Activated CD4-positive, alpha-beta T cell treated with anti-CD3 and anti-CD28 coated beads, Interleukin-2, amount 10 ng/mL, durations not matched to agents 7 days and 5 days (primary cell): ENCODE data around the gene KLHL7. TPM values are rescaled to one million over a fixed set of nuclear protein-coding genes. Genes with fewer than 3 reads are reported as not detected.

Source experiments
- CTCF ChIA-PET: fragments of 350-600 bp; sonication (Branson Sonifier 250); formaldehyde crosslinking; loops from one replicate; lab custom pipeline; 2021; ENCODE audit warnings: antibody characterized with exemption; lab: Charles Lee
- POLR2A ChIA-PET: fragments of 350-600 bp; sonication (Branson Sonifier 250); formaldehyde crosslinking; loops from one replicate; lab custom pipeline; 2021; ENCODE audit warnings: antibody characterized with exemption; lab: Charles Lee
- DNase-seq: peaks from one replicate; pipeline ENCODE4 v3.0.0-alpha.2; 2020
- H3K27ac Mint-ChIP-seq: one replicate; pipeline ENCODE4 v1.8.0; 2021; ENCODE audit warnings: mild to moderate bottlenecking, moderate library complexity, mixed read lengths
- H3K27me3 Mint-ChIP-seq: one replicate; pipeline ENCODE4 v1.8.0; 2021; ENCODE audit warnings: mixed read lengths
- H3K36me3 Mint-ChIP-seq: one replicate; pipeline ENCODE4 v1.8.0; 2021; ENCODE audit warnings: low read depth, mixed read lengths
- H3K4me1 Mint-ChIP-seq: one replicate; pipeline ENCODE4 v1.8.0; 2021; ENCODE audit warnings: mixed read lengths
- H3K4me3 Mint-ChIP-seq: one replicate; pipeline ENCODE4 v1.8.0; 2021; ENCODE audit warnings: mild to moderate bottlenecking, moderate library complexity, mixed read lengths
- H3K9me3 Mint-ChIP-seq: one replicate; pipeline ENCODE4 v1.8.0; 2021; ENCODE audit warnings: mixed read lengths
- total RNA-seq, 2 experiments: library from RNA; stranded (reverse); gene quantifications; one replicate each; pipeline ENCODE4 v1.2.3, GENCODE V29; 2021

Gene KLHL7
- total RNA-seq, 2 experiments from 2014 or later: 16.5 to 16.7 TPM

DNA sequence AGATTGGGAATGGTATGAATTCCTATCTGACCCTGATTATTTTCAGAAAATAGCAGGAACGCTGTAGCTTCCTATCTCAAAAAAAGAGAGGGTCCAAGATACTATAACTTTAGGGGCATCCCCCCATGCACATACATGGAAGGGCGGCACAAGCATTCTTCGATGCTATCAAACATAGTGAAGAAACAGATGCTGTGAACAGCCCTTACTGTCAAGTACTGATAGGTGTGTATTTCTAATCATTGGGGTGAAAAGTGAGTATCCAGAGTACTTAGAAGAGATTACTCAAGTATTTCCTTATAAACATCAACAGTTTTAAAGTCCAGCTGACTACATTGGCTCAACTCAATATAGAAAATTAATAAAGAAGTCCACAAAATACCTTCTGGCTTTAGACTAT, 59.3 kb downstream of the KLHL7 start:
- Mint-ChIP-seq H3K4me1 (no peaks in the 10 kb centered on the region), H3K36me3 (no peaks in the 10 kb centered on the region), H3K4me3 (no peak overlapping the region), H3K27me3 (no peaks in the 10 kb centered on the region), H3K27ac (no peak overlapping the region), H3K9me3 (no peaks in the 10 kb centered on the region)
- ChIA-PET CTCF (interaction anchor here (0.6 kb wide), 1 partner anchor 28 kb away, joined by 4 read pairs; no protein-coding TSS in a partner anchor), POLR2A (no interaction called here)
- no peak for DNase-seq

DNA sequence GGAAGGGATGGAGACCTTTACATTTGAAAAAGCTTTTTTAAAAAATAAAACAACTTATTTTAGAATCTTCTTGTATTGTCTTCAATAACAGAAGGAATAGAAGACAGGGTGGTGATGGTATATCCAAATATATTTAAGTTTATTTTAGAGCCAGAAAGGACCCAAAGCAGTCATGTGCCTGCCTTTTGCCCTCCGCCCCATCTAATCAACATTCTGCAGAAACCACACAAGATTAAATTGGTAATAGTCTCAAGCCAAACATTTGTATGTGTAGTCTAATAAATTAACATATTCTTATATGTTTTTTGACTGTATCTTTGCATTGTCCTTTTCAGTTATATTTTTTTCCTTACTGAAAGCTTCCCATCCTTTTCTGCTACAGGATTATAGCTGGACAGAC, 59.7 kb downstream of the KLHL7 start:
- Mint-ChIP-seq H3K4me1 (no peaks in the 10 kb centered on the region), H3K9me3 (no peaks in the 10 kb centered on the region), H3K4me3 (no peak overlapping the region), H3K27ac (no peak overlapping the region), H3K27me3 (no peaks in the 10 kb centered on the region), H3K36me3 (no peaks in the 10 kb centered on the region)
- no peak for DNase-seq
- POLR2A ChIA-PET: no interaction called here
- CTCF ChIA-PET: interaction anchor here (0.6 kb wide), 1 partner anchor 27 kb away, joined by 3 read pairs; no protein-coding TSS in a partner anchor

DNA sequence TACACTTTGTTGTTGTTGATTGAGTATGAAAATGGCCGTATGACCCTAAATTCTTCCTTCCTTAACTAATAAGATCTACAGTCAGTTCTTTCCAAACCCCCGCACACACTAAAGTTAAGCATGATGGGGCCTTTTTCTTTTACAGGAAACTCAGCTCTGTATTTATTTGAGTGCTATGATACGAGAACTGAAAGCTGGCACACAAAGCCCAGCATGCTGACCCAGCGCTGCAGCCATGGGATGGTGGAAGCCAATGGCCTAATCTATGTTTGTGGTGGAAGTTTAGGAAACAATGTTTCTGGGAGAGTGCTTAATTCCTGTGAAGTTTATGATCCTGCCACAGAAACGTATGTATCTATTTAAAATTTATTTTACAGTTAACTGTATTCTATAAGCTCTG, 62.1 kb downstream of the KLHL7 start:
- no peak for DNase-seq
- CTCF ChIA-PET: no interaction called here

DNA sequence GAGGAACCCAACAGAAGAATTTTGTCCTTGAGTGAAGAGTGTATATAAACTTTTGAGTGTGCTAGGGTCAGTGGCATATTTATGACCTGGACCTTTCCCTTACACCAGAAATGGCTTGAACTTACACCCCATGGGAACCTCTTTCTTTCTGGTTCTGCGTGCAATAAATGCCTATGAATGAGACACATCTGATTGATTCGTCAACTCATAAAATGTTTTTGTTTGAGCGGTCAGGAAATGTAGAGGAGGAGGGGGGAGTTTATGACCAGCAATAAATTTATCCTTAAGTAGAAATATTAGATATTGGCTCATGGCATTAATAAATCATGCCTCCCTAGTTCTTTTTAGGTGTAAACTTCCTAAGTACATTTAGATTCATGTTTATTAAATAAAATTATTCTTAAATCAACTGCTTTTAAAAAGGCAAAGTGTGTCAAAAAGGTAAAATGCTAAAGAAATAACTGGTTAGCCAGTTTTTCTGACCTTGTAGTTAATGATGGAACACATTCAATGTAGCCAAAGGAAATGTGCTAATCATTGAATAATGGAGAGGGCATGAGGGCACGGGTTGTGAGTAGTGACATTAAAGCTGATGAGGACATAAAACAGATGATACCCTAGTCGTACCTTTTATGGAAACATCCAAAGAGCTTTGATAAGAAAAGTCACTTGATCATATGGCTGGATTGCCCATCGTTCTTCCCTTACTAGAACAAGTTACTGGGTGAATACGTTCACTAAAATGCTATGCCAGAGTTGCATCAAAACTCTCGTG, 62.7 kb downstream of the KLHL7 start:
- no peaks in the 10 kb centered on the region for H3K4me1 Mint-ChIP-seq
- no peak for DNase-seq
- ChIA-PET POLR2A (no interaction called here), CTCF (no interaction called here)
- H3K4me3 Mint-ChIP-seq: no peak overlapping the region
- H3K36me3 Mint-ChIP-seq: no peaks in the 10 kb centered on the region
- H3K27ac Mint-ChIP-seq: no peak overlapping the region
- H3K27me3 Mint-ChIP-seq: no peaks in the 10 kb centered on the region
- no peaks in the 10 kb centered on the region for H3K9me3 Mint-ChIP-seq

More for the DNA sequence above, 62.1 kb downstream of the KLHL7 start:
- Mint-ChIP-seq H3K27me3 (no peaks in the 10 kb centered on the region), H3K9me3 (no peaks in the 10 kb centered on the region), H3K36me3 (no peaks in the 10 kb centered on the region), H3K4me3 (no peak overlapping the region), H3K27ac (no peak overlapping the region), H3K4me1 (no peaks in the 10 kb centered on the region)
- POLR2A ChIA-PET: no interaction called here

DNA sequence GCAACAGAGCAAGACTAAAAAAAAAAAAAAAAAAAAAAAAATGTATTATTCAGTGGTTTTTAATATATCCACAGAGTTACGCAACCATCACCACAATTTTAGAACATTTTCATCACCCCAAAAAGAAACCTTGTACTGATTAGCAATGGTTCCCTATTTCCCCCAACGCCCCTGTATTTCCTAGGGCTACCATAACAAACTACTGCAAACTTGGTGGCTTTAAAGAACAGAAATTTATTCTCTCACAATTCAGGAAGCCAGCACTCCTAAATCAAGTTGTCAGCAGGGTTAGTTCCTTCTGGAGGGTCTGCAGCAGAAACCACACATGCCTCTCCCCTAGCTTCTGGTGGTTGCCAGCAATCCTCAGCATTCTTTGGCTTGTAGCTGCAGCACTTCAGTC, 70.4 kb downstream of the KLHL7 start:
- Mint-ChIP-seq H3K9me3 (no peaks in the 10 kb centered on the region), H3K27me3 (peaks cover 10% of the 10 kb centered on the region), H3K4me3 (no peak overlapping the region), H3K27ac (no peak overlapping the region), H3K4me1 (peaks cover 6% of the 10 kb centered on the region), H3K36me3 (no peaks in the 10 kb centered on the region)
- CTCF ChIA-PET: interaction anchor here (0.6 kb wide), 2 partner anchors 63 to 958 kb away, joined by 3 to 4 read pairs; no protein-coding TSS in a partner anchor
- POLR2A ChIA-PET: no interaction called here
- no peak for DNase-seq

DNA sequence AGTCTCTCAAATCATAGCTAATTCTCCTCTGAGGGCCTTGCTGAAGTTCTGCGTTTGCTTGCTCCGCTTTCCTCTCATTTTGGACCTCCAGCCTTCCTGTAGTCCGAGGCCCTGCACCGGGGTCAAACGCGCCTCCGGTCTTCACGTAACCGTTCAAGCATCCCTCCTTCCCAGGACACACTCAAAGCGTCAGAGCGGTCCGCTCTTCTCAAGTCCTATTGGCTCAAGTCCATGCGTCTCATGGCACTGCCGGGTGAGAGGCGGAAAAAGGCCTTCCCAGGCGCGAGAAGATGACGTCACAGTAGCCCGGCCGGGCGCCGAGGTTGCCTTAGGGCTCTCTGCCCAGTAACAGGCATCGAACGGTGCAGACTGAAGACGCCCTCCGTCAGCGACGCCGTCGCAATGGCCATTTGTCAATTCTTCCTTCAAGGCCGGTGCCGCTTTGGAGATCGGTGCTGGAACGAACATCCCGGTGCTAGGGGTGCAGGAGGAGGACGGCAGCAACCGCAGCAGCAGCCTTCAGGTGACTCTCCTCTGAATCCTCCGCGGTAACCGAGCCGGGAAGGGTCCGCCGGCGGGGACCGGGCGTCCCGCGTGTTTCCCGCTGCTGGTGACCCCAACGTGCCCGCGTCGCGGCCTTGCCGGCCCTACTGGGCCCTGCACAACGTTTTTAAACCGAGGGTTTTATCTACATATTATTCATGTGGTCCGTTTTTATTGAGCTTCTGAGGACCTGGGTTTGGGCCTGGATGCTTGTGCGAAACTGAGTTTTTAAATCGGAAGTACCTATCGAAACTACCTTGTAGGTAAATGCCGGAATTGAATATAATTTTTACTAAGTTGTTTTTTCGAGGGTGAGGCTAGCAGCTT, 76.3 kb downstream of the KLHL7 start, which contains the start of gene NUP42:
NUP42 (plus strand) TSS at position 365 of the 870 bp plus-strand sequence; CDS start at position 403, 38 bp downstream.
- ChIA-PET CTCF (interaction anchor here (0.7 to 1.4 kb wide), 5 partner anchors 7 to 91 kb away, joined by 3 to 4 read pairs (median 3); no protein-coding TSS in a partner anchor), POLR2A (no interaction called here)
- Mint-ChIP-seq H3K27me3 (peaks cover 10% of the 10 kb centered on the region), H3K27ac (peak within 1 kb of the TSS; percentile 100), H3K9me3 (no peaks in the 10 kb centered on the region), H3K4me1 (peaks cover 40% of the 10 kb centered on the region), H3K4me3 (peak within 1 kb of the TSS; percentile 92), H3K36me3 (peaks cover 19% of the 10 kb centered on the region)
- peak; percentile 97 for DNase-seq

DNA sequence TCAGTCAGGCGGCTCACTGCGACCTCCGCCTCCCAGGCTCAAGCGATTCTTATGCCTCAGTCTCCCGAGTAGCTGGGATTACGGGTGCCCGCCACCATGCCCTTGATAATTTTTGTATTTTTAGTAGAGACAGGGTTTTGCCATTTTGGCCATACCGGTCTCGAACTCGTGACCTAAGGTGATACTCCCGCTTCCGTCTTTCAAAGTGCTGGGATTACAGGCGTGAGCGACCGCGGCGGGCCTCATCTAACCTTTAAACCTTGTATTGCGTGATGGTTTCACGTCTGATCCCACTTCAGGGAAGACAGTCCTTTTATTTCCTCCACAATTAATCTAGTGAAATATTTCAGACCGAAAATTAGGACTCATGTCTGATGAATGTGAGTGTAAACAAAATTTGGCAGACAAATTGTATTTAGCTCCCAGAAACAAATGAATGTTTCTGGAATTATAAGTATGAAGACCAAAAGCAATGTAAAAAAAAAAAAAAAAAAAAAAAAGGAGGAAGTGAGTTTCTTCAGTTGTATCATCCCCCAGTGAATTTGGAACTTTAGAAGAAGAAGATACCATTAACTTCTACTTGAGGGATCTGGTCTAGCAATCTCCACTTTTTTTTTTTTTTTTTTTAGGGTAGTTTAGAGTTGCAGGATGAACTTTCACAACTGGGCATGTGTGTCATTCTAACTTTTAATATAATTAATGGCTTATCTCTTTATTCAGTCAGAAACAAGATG, 77.9 kb downstream of the KLHL7 start:
- ChIA-PET CTCF (no interaction called here), POLR2A (no interaction called here)
- H3K27ac Mint-ChIP-seq: peak overlapping the region; percentile 100
- DNase-seq: no peak
- peaks cover 10% of the 10 kb centered on the region for H3K27me3 Mint-ChIP-seq
- H3K36me3 Mint-ChIP-seq: peaks cover 25% of the 10 kb centered on the region
- H3K4me3 Mint-ChIP-seq: peak overlapping the region; percentile 92
- H3K9me3 Mint-ChIP-seq: no peaks in the 10 kb centered on the region
- peaks cover 42% of the 10 kb centered on the region for H3K4me1 Mint-ChIP-seq

DNA sequence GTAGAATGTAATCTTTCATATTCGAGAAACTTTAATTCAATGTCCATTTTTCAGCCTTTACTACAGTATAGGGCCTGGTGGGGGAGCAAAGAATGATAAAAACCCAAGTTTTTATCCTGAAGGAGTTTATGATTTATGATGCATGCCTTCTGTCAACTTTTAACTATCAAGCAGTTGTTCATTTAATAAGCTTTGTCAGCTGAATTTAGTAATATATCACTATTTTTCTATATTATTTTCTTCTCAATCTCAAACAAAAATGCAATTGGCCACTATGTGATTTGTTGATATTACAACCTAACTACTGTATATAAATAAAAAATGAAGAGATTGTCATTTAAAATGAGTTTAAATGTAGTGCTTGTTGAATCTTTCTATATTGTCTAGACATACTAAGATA, 78.7 kb downstream of the KLHL7 start:
- peaks cover 32% of the 10 kb centered on the region for H3K36me3 Mint-ChIP-seq
- DNase-seq: no peak
- H3K27me3 Mint-ChIP-seq: peaks cover 3% of the 10 kb centered on the region
- no peaks in the 10 kb centered on the region for H3K9me3 Mint-ChIP-seq
- CTCF ChIA-PET: interaction anchor here (1.6 kb wide), 1 partner anchor 9 kb away, joined by 6 read pairs; no protein-coding TSS in a partner anchor
- POLR2A ChIA-PET: no interaction called here
- peaks cover 42% of the 10 kb centered on the region for H3K4me1 Mint-ChIP-seq
- peak overlapping the region; percentile 73 for H3K27ac Mint-ChIP-seq
- peak overlapping the region; percentile 92 for H3K4me3 Mint-ChIP-seq

DNA sequence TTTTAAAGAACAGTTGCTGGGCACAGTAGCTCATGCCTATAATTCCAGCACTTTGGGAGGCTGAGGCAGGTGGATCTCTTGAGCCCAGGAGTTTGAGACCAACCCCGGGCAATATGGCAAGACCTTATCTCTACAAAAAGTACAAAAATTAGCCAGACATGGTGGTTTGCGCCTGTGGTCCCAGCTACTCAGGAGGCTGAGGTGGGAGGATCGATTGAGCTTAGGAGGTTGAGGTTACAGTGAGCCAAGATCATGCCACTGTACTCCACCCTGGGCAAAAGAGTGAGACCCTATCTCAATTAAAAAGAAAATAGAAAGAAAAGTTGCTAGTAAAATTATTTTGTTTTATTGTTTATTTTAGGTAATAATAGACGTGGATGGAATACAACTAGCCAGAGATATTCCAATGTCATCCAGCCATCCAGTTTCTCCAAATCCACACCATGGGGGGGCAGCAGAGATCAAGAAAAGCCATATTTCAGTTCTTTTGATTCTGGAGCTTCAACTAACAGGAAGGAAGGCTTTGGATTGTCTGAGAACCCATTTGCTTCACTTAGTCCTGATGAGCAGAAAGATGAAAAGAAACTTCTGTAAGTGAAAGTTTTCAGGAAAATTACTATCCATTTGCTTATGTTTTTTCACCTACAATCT, 79.2 kb downstream of the KLHL7 start:
- peak overlapping the region; percentile 9 for H3K27ac Mint-ChIP-seq
- ChIA-PET POLR2A (no interaction called here), CTCF (interaction anchor here (1.3 to 1.6 kb wide), 2 partner anchors 9 to 13 kb away, joined by 4 to 6 read pairs; no protein-coding TSS in a partner anchor)
- peaks cover 34% of the 10 kb centered on the region for H3K36me3 Mint-ChIP-seq
- H3K9me3 Mint-ChIP-seq: no peaks in the 10 kb centered on the region
- peaks cover 2% of the 10 kb centered on the region for H3K27me3 Mint-ChIP-seq
- DNase-seq: no peak
- no peak overlapping the region for H3K4me3 Mint-ChIP-seq
- peaks cover 42% of the 10 kb centered on the region for H3K4me1 Mint-ChIP-seq

DNA sequence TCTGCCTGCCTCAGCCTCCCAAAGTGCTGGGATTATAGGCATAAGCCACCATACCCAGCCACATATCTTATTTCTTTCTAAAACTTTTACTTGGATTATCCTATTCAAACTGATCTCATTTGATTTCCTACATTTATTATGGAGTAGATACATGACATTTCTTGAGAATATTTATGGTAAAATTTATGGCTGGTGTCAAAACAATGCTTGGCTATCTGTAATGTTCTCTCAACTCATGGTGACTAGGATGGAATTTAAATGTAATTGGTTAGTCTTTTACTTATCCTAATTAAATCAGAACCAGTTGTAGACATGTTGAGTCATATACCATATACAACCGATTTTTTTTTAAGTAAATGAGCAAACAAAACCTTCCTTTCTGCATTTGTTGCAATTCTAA, 80.4 kb downstream of the KLHL7 start:
- peaks cover 36% of the 10 kb centered on the region for H3K4me1 Mint-ChIP-seq

DNA sequence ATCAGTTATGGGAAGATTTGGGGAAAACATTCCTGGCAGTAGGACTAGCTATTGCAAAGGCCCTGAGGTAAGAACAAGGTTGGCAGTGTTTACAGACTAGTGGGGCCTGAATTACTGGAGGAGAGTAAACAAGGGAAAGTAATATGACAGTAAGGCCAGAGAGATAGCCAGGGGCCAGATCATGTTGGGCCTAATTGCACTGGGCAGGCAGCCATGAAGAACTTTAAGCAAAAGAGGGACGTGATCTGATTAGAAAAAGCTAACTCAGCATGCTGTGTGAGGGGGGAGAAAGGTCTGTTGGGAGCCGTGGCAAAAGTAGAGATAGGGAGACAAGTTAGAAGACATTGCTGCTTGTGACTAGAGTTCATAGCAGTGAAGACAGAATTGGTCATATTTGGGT, 85.4 kb downstream of the KLHL7 start:
- Mint-ChIP-seq H3K27ac (no peak overlapping the region), H3K4me1 (peaks cover 6% of the 10 kb centered on the region), H3K4me3 (no peak overlapping the region), H3K27me3 (no peaks in the 10 kb centered on the region), H3K36me3 (peaks cover 37% of the 10 kb centered on the region), H3K9me3 (no peaks in the 10 kb centered on the region)
- ChIA-PET CTCF (no interaction called here), POLR2A (no interaction called here)
- no peak for DNase-seq

More for the DNA sequence above, 80.4 kb downstream of the KLHL7 start:
- Mint-ChIP-seq H3K4me3 (no peak overlapping the region), H3K36me3 (peaks cover 40% of the 10 kb centered on the region), H3K27ac (no peak overlapping the region), H3K9me3 (no peaks in the 10 kb centered on the region), H3K27me3 (no peaks in the 10 kb centered on the region)
- DNase-seq: no peak
- ChIA-PET CTCF (interaction anchor here (1.3 kb wide), 1 partner anchor 11 kb away, joined by 4 read pairs; no protein-coding TSS in a partner anchor), POLR2A (no interaction called here)
